Cardiac septum (tissue), 1 donor: ENCODE data around the gene GFI1B. TPM values are rescaled to one million over a fixed set of nuclear protein-coding genes. Genes with fewer than 3 reads are reported as not detected.
A peak's percentile ranks its signal among the peaks of the same experiment; 100 is the strongest.

Source experiments
- DNase-seq: peaks from one replicate; pipeline ENCODE4 v3.0.0-alpha.2; 2020; ENCODE audit warnings: low spot score
- intact Hi-C: fragments of 100-400 bp; cut with DNase I; formaldehyde crosslinking; loops from one replicate; pipeline ENCODE4 v1.14.0; 2022
- long read RNA-seq: library from polyadenylated mRNA; unstranded; transcript quantifications from one replicate; pipeline ENCODE4 v2.0.0, GENCODE V29; 2021
- total RNA-seq: library from RNA; stranded (reverse); fragmentation: NEBNext Ultra II Directional; extraction: Animal tissue kit (Norgen Biotek cat#: 25700); gene quantifications from one replicate; pipeline ENCODE4 v1.2.1, GENCODE V29; 2021
- donor health status: DM: no; HTN: no; CAD: no.

The GFI1B gene
- total RNA-seq, result not detected
- long read RNA-seq, result 0 reads

- intact Hi-C loops, result loop anchor here (10.0 kb wide), 1 partner anchor 74 kb away; no protein-coding TSS in a partner anchor
- no peak for DNase-seq
Observed at GRCh38 chr9:132978451-132979131, at the start of gene GFI1B. Gene GFI1B, plus strand, starts transcription at chr9:132978694. Its CDS starts 7,985 bp downstream, at chr9:132986679.

- intact Hi-C loops, result no loop called here
- DNase-seq, result no peak
Observed at GRCh38 chr9:132931178-132931735, 47.2 kb upstream of the GFI1B start.

- DNase-seq, result no peak
- intact Hi-C loops, result no loop called here
Observed at GRCh38 chr9:132935026-132935425, 43.5 kb upstream of the GFI1B start.

- intact Hi-C loops, result no loop called here
- no peak for DNase-seq
Observed at GRCh38 chr9:132937463-132937901, 41.0 kb upstream of the GFI1B start.

- no peak for DNase-seq
- intact Hi-C loops, result no loop called here
Observed at GRCh38 chr9:132939169-132939568, 39.3 kb upstream of the GFI1B start.

GRCh38 chr9:132942541-132943182 is 35.8 kb upstream of the GFI1B start:
- intact Hi-C loops, result no loop called here
- no peak for DNase-seq

- intact Hi-C loops, result no loop called here
- no peak for DNase-seq
Observed at GRCh38 chr9:132943651-132944293, 34.7 kb upstream of the GFI1B start.

- peak; percentile 99 for DNase-seq
- intact Hi-C loops, result no loop called here
Observed at GRCh38 chr9:132944294-132945185, 34.0 kb upstream of the GFI1B start, which contains the start of gene TSC1. Gene TSC1, minus strand, starts transcription at chr9:132944616. Its CDS starts 15,744 bp downstream, at chr9:132928872.

- DNase-seq, result no peak
- intact Hi-C loops, result no loop called here
Observed at GRCh38 chr9:132945186-132946130, 33.0 kb upstream of the GFI1B start.

- no peak for DNase-seq
- intact Hi-C loops, result no loop called here
Observed at GRCh38 chr9:132946211-132946610, 32.3 kb upstream of the GFI1B start.

GRCh38 chr9:132946631-132947295 is 31.7 kb upstream of the GFI1B start:
- DNase-seq, result no peak
- intact Hi-C loops, result no loop called here

GRCh38 chr9:132947756-132948155 is 30.7 kb upstream of the GFI1B start:
- intact Hi-C loops, result no loop called here
- no peak for DNase-seq

- DNase-seq, result no peak
- intact Hi-C loops, result no loop called here
Observed at GRCh38 chr9:132948482-132949050, 29.9 kb upstream of the GFI1B start.

GRCh38 chr9:132949709-132950108 is 28.8 kb upstream of the GFI1B start:
- intact Hi-C loops, result no loop called here
- no peak for DNase-seq

- intact Hi-C loops, result no loop called here
- DNase-seq, result no peak
Observed at GRCh38 chr9:132955123-132955522, 23.4 kb upstream of the GFI1B start.

- intact Hi-C loops, result no loop called here
- DNase-seq, result no peak
Observed at GRCh38 chr9:132955768-132956167, 22.7 kb upstream of the GFI1B start.

GRCh38 chr9:132957805-132958204 is 20.7 kb upstream of the GFI1B start:
- intact Hi-C loops, result no loop called here
- no peak for DNase-seq
